Measurements from ENCODE around the gene TAX1BP1. TPM values are rescaled to one million over a fixed set of nuclear protein-coding genes. Genes with fewer than 3 reads are reported as not detected.

Gene TAX1BP1
- total RNA-seq, 2 donors from 2014 or later: 38.9 to 57.6 TPM

DNA sequence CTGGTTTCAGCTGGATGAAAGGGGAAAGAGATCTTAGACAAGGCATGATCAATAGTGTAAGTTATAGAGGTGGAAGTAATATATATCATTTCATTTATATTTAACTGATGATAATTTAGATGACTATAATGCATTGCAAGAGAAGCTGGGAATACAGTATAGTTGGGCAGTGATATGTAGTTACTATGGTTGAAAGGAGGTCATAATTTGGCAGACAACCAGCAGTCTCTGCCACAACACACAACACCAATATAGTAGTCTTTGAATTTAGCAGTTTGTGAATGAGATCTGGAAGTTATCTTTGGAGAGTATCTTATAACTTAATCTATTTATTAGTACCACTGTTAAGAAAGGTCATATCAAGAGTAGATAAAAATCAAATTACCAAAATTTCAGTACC is 39.9 kb downstream of the TAX1BP1 start:
- TF ChIP-seq, protein P1, sequence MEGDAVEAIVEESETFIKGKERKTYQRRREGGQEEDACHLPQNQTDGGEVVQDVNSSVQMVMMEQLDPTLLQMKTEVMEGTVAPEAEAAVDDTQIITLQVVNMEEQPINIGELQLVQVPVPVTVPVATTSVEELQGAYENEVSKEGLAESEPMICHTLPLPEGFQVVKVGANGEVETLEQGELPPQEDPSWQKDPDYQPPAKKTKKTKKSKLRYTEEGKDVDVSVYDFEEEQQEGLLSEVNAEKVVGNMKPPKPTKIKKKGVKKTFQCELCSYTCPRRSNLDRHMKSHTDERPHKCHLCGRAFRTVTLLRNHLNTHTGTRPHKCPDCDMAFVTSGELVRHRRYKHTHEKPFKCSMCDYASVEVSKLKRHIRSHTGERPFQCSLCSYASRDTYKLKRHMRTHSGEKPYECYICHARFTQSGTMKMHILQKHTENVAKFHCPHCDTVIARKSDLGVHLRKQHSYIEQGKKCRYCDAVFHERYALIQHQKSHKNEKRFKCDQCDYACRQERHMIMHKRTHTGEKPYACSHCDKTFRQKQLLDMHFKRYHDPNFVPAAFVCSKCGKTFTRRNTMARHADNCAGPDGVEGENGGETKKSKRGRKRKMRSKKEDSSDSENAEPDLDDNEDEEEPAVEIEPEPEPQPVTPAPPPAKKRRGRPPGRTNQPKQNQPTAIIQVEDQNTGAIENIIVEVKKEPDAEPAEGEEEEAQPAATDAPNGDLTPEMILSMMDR (IDR thresholded peaks at IDR 0.05): no peak
- no peak for TF ChIP-seq POLR2A (IDR thresholded peaks at IDR 0.05)
- Histone ChIP-seq H3K36me3 (replicated peaks in 1 of 2; ENCODE audit: insufficient read depth in 1 of 2, low read depth in 2 of 2) (no peaks in the 10 kb centered on the region), H3K4me3 (no peak overlapping the region), H3K27ac (no peak overlapping the region), H3K27me3 (no peaks in the 10 kb centered on the region), H3K4me1 (peaks cover 19% of the 10 kb centered on the region), H3K9me3 (no peaks in the 10 kb centered on the region)
- no peak for DNase-seq
- no peak for ATAC-seq
- intact Hi-C loops (cut with DNase I): no loop called here

DNA sequence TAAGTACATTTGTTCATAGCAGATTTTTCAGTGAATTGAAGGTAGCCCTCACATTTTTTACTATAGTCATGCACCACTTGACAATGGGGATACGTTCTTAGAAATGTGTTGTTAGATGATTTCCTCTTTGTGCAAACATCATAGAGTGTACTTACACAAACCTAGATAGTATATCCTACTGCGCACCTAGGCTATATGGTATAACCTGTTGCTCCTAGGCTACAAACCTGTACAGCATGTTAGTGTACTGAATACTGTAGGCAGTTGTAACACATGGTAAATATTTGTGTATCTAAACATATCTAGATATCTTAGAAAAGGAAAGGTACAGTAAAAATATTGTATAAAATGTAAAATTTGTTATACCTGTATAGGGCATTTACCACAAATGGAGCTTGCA is 41.2 kb downstream of the TAX1BP1 start:
- no peak for TF ChIP-seq POLR2A (IDR thresholded peaks at IDR 0.05)
- TF ChIP-seq, protein P1 (IDR thresholded peaks at IDR 0.05): no peak
- 81 to 89% methylated on average over 2 of the region's 2 CpGs for WGBS, 2 donors
- intact Hi-C loops (cut with DNase I): no loop called here
- H3K4me1 ChIP-seq: peaks cover 17% of the 10 kb centered on the region
- no peak overlapping the region for H3K4me3 ChIP-seq
- no peaks in the 10 kb centered on the region for H3K9me3 ChIP-seq
- DNase-seq (no peak), ATAC-seq (no peak)
- peaks cover 3 to 4% of the 10 kb centered on the region in 2 donors for H3K36me3 ChIP-seq (replicated peaks in 1 of 2; ENCODE audit: insufficient read depth in 1 of 2, low read depth in 2 of 2)
- H3K27me3 ChIP-seq: no peaks in the 10 kb centered on the region
- no peak overlapping the region for H3K27ac ChIP-seq

DNA sequence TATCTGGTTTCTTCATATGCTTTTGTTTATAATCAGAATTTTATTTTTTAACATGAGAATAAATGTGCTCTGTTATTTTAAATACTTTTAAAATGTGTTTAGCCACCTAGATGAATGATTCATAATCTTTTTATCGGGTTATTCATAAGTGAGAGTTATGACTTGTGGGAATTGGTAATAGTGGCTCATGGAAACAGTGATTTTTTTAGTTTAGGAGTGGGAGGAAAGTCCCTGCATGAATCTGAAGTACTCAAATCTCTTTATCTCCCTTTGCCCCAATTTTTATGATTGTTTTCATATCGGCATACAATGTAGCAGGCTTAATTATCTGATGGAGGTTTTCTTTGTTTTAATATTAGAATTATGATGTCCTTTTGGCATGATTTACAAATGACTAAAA is 42.9 kb downstream of the TAX1BP1 start:
- H3K27ac ChIP-seq: peak overlapping the region in 1 of 4 donors; percentile 11
- no peaks in the 10 kb centered on the region for H3K27me3 ChIP-seq
- peaks cover 7 to 9% of the 10 kb centered on the region in 2 donors for H3K36me3 ChIP-seq (replicated peaks in 1 of 2; ENCODE audit: insufficient read depth in 1 of 2, low read depth in 2 of 2)
- no peak for DNase-seq
- 24 to 33% methylated on average over 2 of the region's 2 CpGs for WGBS, 2 donors
- H3K4me1 ChIP-seq: peaks cover 17% of the 10 kb centered on the region
- ATAC-seq: no peak
- no peak overlapping the region for H3K4me3 ChIP-seq
- intact Hi-C loops (cut with DNase I): no loop called here
- TF ChIP-seq, protein P1 (IDR thresholded peaks at IDR 0.05): no peak
- no peak for TF ChIP-seq POLR2A (IDR thresholded peaks at IDR 0.05)
- H3K9me3 ChIP-seq: no peaks in the 10 kb centered on the region

DNA sequence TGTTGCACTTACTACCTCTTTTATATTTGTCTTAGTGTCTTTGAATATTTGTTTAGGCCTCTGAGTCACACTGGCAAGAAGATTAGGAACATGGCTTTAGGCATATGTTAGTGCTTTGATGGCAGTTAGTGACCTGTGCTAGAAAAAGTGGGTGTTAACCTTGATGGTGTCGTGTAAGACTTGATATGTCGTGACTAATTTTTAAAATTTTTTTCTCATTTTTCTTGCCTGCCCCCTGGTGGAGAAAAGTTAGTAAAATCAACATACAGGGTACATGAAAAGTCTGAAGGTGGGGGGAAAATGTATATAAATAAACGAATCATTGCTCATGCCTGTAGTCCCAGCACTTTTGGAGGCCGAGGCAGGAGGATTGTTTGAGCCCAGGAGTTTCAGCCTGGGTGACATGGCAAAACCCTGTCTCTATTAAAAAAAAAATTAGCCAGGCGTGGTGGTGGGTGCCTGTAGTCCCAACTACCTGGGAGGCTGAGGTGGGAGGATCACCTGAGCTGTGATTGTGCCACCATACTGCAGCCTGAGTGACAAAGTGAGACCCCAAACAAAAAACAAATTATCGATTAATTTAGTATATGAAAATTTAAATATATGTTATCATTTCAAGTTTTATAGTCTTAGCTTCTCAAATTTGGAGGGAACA is 44.6 kb downstream of the TAX1BP1 start:
- peak in 2 of 4 donors; percentile 26 to 30 for DNase-seq
- H3K9me3 ChIP-seq: no peaks in the 10 kb centered on the region
- peaks cover 8 to 14% of the 10 kb centered on the region in 2 donors for H3K36me3 ChIP-seq (replicated peaks in 1 of 2; ENCODE audit: insufficient read depth in 1 of 2, low read depth in 2 of 2)
- H3K27ac ChIP-seq: peak overlapping the region in 1 of 4 donors; percentile 44
- 55% methylated on average over 6 of the region's 6 CpGs for WGBS, 2 donors
- intact Hi-C loops (cut with DNase I): no loop called here
- H3K4me1 ChIP-seq: peaks cover 17% of the 10 kb centered on the region
- no peaks in the 10 kb centered on the region for H3K27me3 ChIP-seq
- H3K4me3 ChIP-seq: no peak overlapping the region
- ATAC-seq: peak; percentile 69
- TF ChIP-seq POLR2A (IDR thresholded peaks at IDR 0.05): no peak
- TF ChIP-seq, protein P1 (IDR thresholded peaks at IDR 0.05): peak in 6 of 7 experiments; percentile 15 to 44 (median 38)

DNA sequence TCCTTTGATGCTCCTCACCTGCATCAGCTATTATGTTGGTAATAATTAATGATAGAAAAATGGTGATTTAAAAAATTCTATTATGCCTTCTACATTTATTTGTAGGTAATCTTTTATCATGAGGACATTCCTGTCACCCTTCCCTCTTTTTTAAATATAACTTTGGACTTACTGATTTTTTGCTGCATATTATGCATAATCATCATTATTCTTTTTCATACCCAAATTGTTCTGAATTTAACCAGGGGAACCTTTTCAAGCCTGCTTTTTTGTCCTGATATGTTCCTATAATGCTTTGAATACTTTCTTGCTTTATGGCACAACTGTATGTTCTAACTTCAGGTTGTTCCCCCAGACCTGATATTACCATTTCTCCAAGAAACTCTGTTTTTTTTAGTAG is 48.5 kb downstream of the TAX1BP1 start:
- DNase-seq: no peak
- no peak overlapping the region for H3K4me3 ChIP-seq
- no peaks in the 10 kb centered on the region for H3K9me3 ChIP-seq
- ATAC-seq: no peak
- no peaks in the 10 kb centered on the region for H3K27me3 ChIP-seq
- TF ChIP-seq, protein P1 (IDR thresholded peaks at IDR 0.05): no peak
- TF ChIP-seq POLR2A (IDR thresholded peaks at IDR 0.05): no peak
- H3K4me1 ChIP-seq: peaks cover 10% of the 10 kb centered on the region
- peaks cover 8 to 17% of the 10 kb centered on the region in 2 donors for H3K36me3 ChIP-seq (replicated peaks in 1 of 2; ENCODE audit: insufficient read depth in 1 of 2, low read depth in 2 of 2)
- no peak overlapping the region for H3K27ac ChIP-seq
- intact Hi-C loops (cut with DNase I): no loop called here
